ENCODE data around the gene NUDT5.

The NUDT5 gene

GRCh38 chr10:12188656-12189055 is 7.0 kb downstream of the NUDT5 start:
- no peak for DNase-seq
- TF ChIP-seq CTCF (IDR thresholded peaks at IDR 0.05; ENCODE audit: low read depth, low read length), result no peak
- H3K27me3 ChIP-seq, result no peaks in the 10 kb centered on the region
- no peaks in the 10 kb centered on the region for H3K9me3 ChIP-seq
- H3K4me1 ChIP-seq, result no peaks in the 10 kb centered on the region
- no peak overlapping the region for H3K4me3 ChIP-seq (ENCODE audit: low read depth, low read length)
- peaks cover 28% of the 10 kb centered on the region for H3K36me3 ChIP-seq

GRCh38 chr10:12187321-12187905 is 8.3 kb downstream of the NUDT5 start:
- H3K36me3 ChIP-seq, result peaks cover 36% of the 10 kb centered on the region
- no peak for TF ChIP-seq CTCF (IDR thresholded peaks at IDR 0.05; ENCODE audit: low read depth, low read length)
- no peaks in the 10 kb centered on the region for H3K4me1 ChIP-seq

GRCh38 chr10:12186323-12186722 is 9.4 kb downstream of the NUDT5 start:
- peaks cover 36% of the 10 kb centered on the region for H3K36me3 ChIP-seq
- H3K4me1 ChIP-seq, result no peaks in the 10 kb centered on the region
- H3K4me3 ChIP-seq (ENCODE audit: low read depth, low read length), result no peak overlapping the region
- H3K27me3 ChIP-seq, result no peaks in the 10 kb centered on the region
- H3K9me3 ChIP-seq, result no peaks in the 10 kb centered on the region
- TF ChIP-seq CTCF (IDR thresholded peaks at IDR 0.05; ENCODE audit: low read depth, low read length), result no peak
- no peak for DNase-seq

More at GRCh38 chr10:12187321-12187905, 8.3 kb downstream of the NUDT5 start:
- Histone ChIP-seq H3K4me3 (ENCODE audit: low read depth, low read length) (no peak overlapping the region), H3K9me3 (no peaks in the 10 kb centered on the region), H3K27me3 (no peaks in the 10 kb centered on the region)
- DNase-seq, result no peak

GRCh38 chr10:12184165-12184564 is 11.5 kb downstream of the NUDT5 start:
- TF ChIP-seq CTCF (IDR thresholded peaks at IDR 0.05; ENCODE audit: low read depth, low read length), result no peak
- H3K36me3 ChIP-seq, result peaks cover 37% of the 10 kb centered on the region
- no peak for DNase-seq
- H3K9me3 ChIP-seq, result no peaks in the 10 kb centered on the region
- no peaks in the 10 kb centered on the region for H3K27me3 ChIP-seq
- no peak overlapping the region for H3K4me3 ChIP-seq (ENCODE audit: low read depth, low read length)
- no peaks in the 10 kb centered on the region for H3K4me1 ChIP-seq

GRCh38 chr10:12181065-12181775 is 14.5 kb downstream of the NUDT5 start:
- no peaks in the 10 kb centered on the region for H3K4me1 ChIP-seq
- no peak overlapping the region for H3K4me3 ChIP-seq (ENCODE audit: low read depth, low read length)
- H3K9me3 ChIP-seq, result no peaks in the 10 kb centered on the region
- H3K36me3 ChIP-seq, result peaks cover 49% of the 10 kb centered on the region
- DNase-seq, result no peak
- TF ChIP-seq CTCF (IDR thresholded peaks at IDR 0.05; ENCODE audit: low read depth, low read length), result no peak
- H3K27me3 ChIP-seq, result no peaks in the 10 kb centered on the region

Measured in BE2C (cell line).